Ammon's horn (tissue), 1 donor: ENCODE data around the gene CALCB.

Experiments
- DNase-seq: peaks from one replicate; pipeline ENCODE4 v3.0.0-alpha.2; 2016; ENCODE audit warnings: low spot score

The CALCB gene

GRCh38 chr11:15074206-15075161, 1.1 kb downstream of the CALCB start:
- peak; percentile 79 for DNase-seq

GRCh38 chr11:15075162-15075526, 1.8 kb downstream of the CALCB start:
- no peak for DNase-seq

- no peak for DNase-seq
Measured at GRCh38 chr11:15091175-15091574, 17.8 kb downstream of the CALCB start.

GRCh38 chr11:15091625-15092024, 18.2 kb downstream of the CALCB start:
- DNase-seq: no peak

GRCh38 chr11:15093432-15093831, 20.0 kb downstream of the CALCB start:
- no peak for DNase-seq

GRCh38 chr11:15095736-15096228, 22.4 kb downstream of the CALCB start:
- DNase-seq: no peak

GRCh38 chr11:15097411-15097810, 24.0 kb downstream of the CALCB start:
- no peak for DNase-seq

- no peak for DNase-seq
Measured at GRCh38 chr11:15099267-15099666, 25.9 kb downstream of the CALCB start.

- peak; percentile 81 for DNase-seq
Measured at GRCh38 chr11:15101072-15101709, 27.8 kb downstream of the CALCB start.

GRCh38 chr11:15104166-15104565, 30.8 kb downstream of the CALCB start:
- no peak for DNase-seq

GRCh38 chr11:15106201-15106965, 33.0 kb downstream of the CALCB start:
- no peak for DNase-seq

- no peak for DNase-seq
Measured at GRCh38 chr11:15107730-15108515, 34.5 kb downstream of the CALCB start.

- no peak for DNase-seq
Measured at GRCh38 chr11:15108592-15109130, 35.3 kb downstream of the CALCB start.

- no peak for DNase-seq
Measured at GRCh38 chr11:15109602-15110001, 36.2 kb downstream of the CALCB start.

GRCh38 chr11:15111215-15111614, 37.8 kb downstream of the CALCB start:
- DNase-seq: no peak

GRCh38 chr11:15112131-15112541, 38.7 kb downstream of the CALCB start:
- no peak for DNase-seq

- peak; percentile 25 for DNase-seq
Measured at GRCh38 chr11:15113381-15113780, 40.0 kb downstream of the CALCB start.

GRCh38 chr11:15114501-15115475, 41.4 kb downstream of the CALCB start, which contains the start of gene INSC:
Gene INSC (plus strand): TSS chr11:15114923. CDS start chr11:15149175, 34,252 bp downstream.
- DNase-seq: no peak

GRCh38 chr11:15115686-15116085, 42.3 kb downstream of the CALCB start:
- no peak for DNase-seq

GRCh38 chr11:15117751-15118150, 44.4 kb downstream of the CALCB start:
- DNase-seq: peak; percentile 71
